ENCODE data around the gene ACTA2.
"Not testable (repeated sequence)": the region's sequence is repeated elsewhere in the genome, so short reads cannot be mapped to it uniquely, and the experiment has no call there.

ACTA2 gene

GRCh38 chr10:88946965-88947590, 5.5 kb downstream of the ACTA2 start:
- DNase-seq, result no peak

GRCh38 chr10:88946200-88946599, 6.4 kb downstream of the ACTA2 start:
- DNase-seq, result no peak

- no peak for DNase-seq
Observed at GRCh38 chr10:88944813-88945212, 7.8 kb downstream of the ACTA2 start.

GRCh38 chr10:88943778-88944177, 8.8 kb downstream of the ACTA2 start:
- no peak for DNase-seq

- no peak for DNase-seq
Observed at GRCh38 chr10:88941026-88941425, 11.5 kb downstream of the ACTA2 start.

DNA sequence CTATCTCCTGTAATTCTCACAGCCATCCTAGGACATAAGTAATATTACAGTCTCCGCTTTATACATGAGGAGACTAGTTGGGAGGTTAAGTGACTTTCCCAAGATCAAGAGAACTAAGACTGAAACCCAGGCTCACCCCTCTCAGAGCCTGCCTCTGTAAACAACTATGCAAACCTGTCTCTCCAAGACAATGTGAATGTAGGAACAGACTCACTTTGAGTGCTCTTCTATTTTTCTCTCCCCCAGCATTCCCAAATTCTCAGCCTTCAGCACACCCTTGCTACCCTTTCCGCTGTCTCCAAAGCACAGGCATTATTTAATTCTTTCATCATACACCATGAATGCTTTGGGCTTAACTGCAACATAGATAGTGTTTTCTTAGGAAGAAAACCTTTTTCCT, 13.6 kb downstream of the ACTA2 start:
- DNase-seq, result no peak

DNA sequence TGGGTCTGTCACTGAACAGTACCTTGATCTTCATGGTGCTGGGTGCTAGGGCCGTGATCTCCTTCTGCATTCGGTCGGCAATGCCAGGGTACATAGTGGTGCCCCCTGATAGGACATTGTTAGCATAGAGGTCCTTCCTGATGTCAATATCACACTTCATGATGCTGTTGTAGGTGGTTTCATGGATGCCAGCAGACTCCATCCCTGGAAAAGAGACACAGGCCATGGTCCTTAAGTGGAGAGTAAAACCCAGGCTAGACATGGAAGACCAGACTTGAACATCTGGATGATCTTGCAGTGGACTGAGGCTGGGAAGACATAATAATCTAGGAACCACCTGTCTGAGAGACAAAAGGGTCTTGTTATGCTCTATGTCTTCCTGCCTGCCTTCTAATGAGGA, 14.5 kb downstream of the ACTA2 start:
- DNase-seq, result no peak

DNA sequence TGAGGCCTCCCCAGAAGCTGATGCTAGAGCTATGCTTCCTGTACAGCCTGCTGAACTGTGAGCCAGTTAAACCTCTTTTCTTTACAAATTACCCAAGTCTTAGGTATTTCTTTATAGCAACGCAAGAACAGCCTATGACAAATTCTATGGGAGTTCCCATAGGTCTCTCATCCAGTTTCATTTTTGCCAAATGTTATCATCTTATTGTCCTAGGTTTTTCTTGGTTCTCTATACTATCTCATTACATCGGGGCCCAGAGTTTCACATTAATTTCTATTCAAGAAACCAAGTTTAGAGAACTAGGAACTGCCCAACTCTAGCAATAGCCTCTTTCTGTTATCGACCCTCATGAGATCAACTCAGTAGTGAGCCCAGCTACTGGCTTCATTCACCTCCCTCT, 15.9 kb downstream of the ACTA2 start:
- DNase-seq, result no peak

- DNase-seq, result peak; percentile 74
Observed at GRCh38 chr10:88934900-88935672, 17.5 kb downstream of the ACTA2 start.

DNA sequence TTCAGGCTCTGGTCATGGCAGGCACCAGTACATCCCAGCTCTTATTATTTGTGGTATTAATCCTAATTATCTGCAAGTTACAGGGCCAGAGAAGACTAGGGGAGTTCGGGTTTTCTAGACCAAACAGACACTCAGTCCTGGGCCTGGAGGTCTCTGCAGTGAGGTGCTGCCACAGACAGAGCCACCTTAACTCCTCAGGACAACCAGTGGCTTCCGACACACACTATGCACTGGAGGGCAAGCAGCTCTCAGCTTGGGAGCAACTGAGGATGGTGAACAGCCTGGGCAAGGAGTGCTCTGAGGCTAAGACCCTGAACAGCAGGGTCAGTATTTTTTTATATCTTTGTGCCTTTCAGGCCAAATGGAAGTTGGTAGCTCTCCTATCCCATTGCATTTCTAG, 19.0 kb downstream of the ACTA2 start:
- DNase-seq, result no peak

GRCh38 chr10:88932539-88933256, 19.9 kb downstream of the ACTA2 start:
- peak; percentile 40 for DNase-seq

DNA sequence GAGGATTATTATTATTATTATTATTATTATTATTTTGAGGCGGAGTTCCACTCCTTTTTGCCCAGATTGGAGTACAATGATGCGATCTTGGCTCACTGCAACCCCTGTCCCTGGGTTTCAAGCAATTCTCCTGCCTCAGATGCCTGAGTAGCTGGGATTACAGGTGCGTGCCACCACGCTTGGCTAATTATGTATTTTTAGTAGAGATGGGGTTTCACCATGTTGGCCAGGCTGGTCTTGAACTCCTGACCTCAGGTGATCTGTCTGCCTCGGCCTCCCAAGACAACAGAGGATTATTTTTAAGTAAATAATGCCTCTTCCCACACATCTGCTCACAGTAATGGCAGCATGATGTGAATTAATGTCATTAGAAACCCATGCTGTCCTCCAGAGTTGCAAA, 20.5 kb downstream of the ACTA2 start:
- DNase-seq, result not testable (repeated sequence)

- DNase-seq, result no peak
Observed at GRCh38 chr10:88931548-88931947, 21.0 kb downstream of the ACTA2 start.

DNA sequence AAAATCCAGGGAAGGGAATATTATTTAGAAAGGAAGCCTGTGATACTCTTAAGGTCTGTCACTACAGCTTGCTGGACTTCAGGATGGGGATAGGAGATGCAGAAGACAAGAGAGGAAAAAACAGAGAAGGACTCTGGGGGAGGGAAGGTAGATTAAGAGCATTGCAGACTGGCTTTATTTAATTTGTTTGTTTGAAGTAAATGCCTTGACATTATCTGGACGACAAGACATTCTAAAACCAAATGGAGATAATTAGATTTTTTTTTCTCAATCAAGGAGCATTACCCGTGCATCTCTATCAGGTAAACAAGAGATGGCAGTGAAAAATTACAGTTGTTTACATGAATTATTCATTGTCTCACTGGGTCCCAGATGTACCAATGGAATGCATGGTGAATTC, 24.3 kb downstream of the ACTA2 start:
- DNase-seq, result no peak

DNA sequence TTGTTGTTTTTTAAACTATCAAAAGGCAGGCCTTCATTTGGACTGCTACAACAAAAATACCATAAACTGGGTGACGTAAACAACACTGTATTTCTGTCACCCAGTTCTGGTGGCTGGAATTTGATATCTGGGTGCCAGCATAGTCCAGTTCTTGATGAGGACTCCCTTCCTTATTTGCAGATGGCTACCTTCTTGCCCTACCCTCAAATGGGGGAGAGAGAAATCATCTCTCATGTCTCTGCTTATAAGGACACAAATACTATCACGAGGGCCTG, 25.2 kb downstream of the ACTA2 start:
- no peak for DNase-seq

- no peak for DNase-seq
Observed at GRCh38 chr10:88926566-88927415, 25.8 kb downstream of the ACTA2 start.

DNA sequence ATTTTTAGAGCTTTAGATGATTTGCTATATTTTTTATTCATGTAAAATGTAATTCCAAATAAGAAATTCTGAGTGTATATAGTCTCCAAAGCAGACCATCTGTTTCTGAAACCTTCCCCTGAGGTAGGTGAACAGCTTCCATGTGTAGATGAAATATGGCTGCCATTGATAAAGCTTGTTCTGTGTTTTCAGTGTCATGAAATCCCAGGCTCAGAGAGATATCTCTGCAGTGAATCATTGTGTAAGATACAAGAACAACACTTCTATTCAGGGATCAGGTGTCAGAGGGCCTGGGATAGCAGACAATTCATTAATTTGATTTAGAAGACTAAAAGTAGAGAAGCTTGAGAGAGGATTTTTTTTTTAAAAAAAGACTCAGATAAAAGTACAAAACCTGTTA, 29.1 kb downstream of the ACTA2 start:
- DNase-seq, result no peak

- no peak for DNase-seq
Observed at GRCh38 chr10:88922041-88922440, 30.5 kb downstream of the ACTA2 start.

DNA sequence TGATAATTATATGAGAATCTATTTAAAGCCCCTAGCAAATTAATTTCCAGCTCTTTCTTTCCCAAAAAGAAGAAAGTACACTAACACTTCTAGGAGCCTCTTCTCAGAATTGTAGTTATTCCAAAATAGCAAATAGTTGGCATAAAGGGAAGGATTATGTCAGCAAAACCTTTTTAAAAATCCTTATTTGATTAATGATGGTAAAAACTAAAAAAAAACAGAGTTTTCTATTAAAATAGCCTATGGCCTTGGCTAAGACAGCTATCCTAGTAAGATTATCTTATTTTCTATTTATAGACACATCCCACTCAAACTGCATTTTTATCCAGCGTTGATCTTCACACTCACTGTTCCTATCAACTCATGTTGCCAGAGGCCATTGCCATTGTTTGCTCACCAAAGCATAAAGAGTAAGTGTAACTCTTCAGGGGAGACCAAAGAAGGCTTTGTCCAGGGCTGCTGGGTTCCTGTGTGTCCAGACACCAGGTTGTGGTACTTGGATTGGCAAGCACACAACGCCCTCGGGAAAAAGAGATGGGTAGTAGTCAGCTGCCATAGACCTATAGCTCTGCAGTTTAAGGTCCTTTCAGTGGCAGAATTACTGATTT, 31.5 kb downstream of the ACTA2 start:
- no peak for DNase-seq

DNA sequence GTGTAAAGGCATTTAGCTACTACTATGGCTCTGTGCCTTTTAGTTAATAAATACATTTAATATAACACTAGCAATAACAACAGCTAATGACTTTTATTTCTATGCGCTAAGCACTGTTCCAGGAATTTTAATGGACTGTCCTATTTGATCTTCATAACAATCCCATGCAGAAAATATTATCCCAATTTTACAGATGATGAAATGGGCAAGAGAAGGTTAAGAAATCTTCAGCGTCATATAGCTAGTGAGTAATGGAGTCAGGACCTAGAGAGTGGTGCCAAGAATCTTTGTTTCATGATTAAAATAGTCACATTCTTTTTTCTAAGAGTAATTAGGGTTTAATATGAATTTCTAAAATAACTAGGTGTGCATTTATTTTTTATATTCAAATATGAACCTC, 32.4 kb downstream of the ACTA2 start:
- no peak for DNase-seq

GRCh38 chr10:88919041-88919440, 33.5 kb downstream of the ACTA2 start:
- DNase-seq, result no peak

GRCh38 chr10:88918191-88918905, 34.2 kb downstream of the ACTA2 start:
- no peak for DNase-seq
